ENCODE data around the gene FCRL2. TPM values are rescaled to one million over a fixed set of nuclear protein-coding genes. Genes with fewer than 3 reads are reported as not detected.
"Not testable (repeated sequence)": the region's sequence is repeated elsewhere in the genome, so short reads cannot be mapped to it uniquely, and the experiment has no call there.

FCRL2 gene
- total and polyA plus RNA-seq, 12 donors, result 0.04 to 0.17 TPM; not detected in 10

DNA sequence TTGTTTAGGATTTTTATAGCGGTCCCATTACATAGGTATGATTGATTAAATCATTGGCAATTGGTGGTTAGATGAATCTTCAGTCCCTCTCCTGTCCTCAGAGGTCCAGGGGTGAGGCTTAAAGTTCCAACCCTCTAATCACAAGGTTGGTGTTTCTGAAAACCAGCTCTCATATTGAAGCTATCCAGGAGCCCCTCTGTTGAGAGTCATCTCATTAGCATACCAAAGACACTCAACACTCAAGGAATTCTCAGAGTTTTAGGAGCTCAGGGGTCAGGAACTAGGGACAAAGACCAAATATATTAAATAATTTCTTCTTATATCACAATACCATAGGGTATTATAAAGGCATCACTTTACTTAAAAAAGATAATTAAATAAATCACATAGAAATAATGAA is 23.3 kb downstream of the FCRL2 start:
- no peak for ATAC-seq
- Histone ChIP-seq H3K27ac (no peak overlapping the region), H3K4me1 (no peaks in the 10 kb centered on the region), H3K4me3 (no peak overlapping the region), H3K36me3 (no peaks in the 10 kb centered on the region), H3K27me3 (peaks cover 0 to 2% (median 0%) of the 10 kb centered on the region in 7 donors), H3K9me3 (peaks cover 0 to 2% (median 0%) of the 10 kb centered on the region in 11 donors)
- no peak for DNase-seq
- TF ChIP-seq, protein P1, sequence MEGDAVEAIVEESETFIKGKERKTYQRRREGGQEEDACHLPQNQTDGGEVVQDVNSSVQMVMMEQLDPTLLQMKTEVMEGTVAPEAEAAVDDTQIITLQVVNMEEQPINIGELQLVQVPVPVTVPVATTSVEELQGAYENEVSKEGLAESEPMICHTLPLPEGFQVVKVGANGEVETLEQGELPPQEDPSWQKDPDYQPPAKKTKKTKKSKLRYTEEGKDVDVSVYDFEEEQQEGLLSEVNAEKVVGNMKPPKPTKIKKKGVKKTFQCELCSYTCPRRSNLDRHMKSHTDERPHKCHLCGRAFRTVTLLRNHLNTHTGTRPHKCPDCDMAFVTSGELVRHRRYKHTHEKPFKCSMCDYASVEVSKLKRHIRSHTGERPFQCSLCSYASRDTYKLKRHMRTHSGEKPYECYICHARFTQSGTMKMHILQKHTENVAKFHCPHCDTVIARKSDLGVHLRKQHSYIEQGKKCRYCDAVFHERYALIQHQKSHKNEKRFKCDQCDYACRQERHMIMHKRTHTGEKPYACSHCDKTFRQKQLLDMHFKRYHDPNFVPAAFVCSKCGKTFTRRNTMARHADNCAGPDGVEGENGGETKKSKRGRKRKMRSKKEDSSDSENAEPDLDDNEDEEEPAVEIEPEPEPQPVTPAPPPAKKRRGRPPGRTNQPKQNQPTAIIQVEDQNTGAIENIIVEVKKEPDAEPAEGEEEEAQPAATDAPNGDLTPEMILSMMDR (IDR thresholded peaks at IDR 0.05), result no peak
- 71 to 81% methylated on average over 1 of the region's 1 CpG for WGBS, 2 donors
- intact Hi-C loops (cut with DNase I), result no loop called here

DNA sequence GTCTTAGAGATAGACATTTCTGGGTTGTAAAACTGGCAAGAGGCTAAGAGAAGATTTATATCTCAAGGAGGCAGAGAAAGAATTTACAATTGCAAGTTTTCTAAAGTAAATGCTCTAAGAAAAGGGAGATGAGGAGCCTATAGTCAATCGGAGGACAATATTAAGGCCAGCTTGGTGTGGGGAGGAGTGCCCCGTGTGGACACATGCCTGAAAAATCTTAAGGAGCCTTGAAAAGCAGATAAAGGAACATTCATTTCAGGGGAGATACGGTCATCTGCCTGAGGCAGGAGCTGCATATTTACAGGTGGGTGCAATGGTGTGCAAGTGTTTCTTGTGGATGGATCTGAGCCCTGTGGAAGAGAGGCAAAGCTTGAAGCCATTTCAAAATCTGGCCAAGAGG is 25.6 kb downstream of the FCRL2 start:
- Histone ChIP-seq H3K4me1 (no peaks in the 10 kb centered on the region), H3K36me3 (no peaks in the 10 kb centered on the region), H3K27ac (no peak overlapping the region), H3K4me3 (no peak overlapping the region), H3K9me3 (no peaks in the 10 kb centered on the region), H3K27me3 (peaks cover 0 to 2% (median 0%) of the 10 kb centered on the region in 7 donors)
- ATAC-seq, result no peak
- TF ChIP-seq, protein P1 (IDR thresholded peaks at IDR 0.05), result no peak
- no peak for DNase-seq
- WGBS, 2 donors, result 48 to 50% methylated on average over 3 of the region's 3 CpGs
- intact Hi-C loops (cut with DNase I), result no loop called here

DNA sequence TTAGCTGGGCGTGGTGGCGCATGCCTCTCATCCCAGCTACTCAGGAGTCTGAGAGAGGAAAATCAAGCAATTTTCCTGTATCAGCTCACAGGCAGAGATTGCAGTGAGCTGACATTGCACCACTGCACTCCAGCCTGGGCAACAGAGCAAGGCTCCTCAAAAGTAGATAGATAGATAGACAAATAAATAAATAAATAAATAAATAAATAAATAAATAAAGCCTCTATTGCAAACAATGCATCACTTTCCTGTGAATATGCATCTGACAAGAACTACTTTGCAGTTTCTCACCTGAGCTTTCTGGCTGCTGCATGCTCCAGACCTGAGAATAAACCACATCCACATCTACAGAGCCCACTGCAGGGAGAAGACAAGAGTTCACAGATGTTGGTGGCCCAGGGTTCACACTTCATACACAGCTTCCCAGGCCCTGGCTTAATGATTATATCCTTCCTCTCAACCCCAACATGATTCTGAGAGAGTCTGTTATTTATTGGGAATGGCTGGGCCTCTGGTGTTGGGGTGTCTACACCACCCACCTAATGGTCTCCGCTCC is 28.6 kb downstream of the FCRL2 start:
- Histone ChIP-seq H3K27me3 (peaks cover 0 to 7% (median 0%) of the 10 kb centered on the region in 7 donors), H3K9me3 (no peaks in the 10 kb centered on the region), H3K27ac (no peak overlapping the region), H3K36me3 (no peaks in the 10 kb centered on the region), H3K4me1 (no peaks in the 10 kb centered on the region), H3K4me3 (no peak overlapping the region)
- WGBS, 2 donors, result 91 to 95% methylated on average over 3 of the region's 3 CpGs
- intact Hi-C loops (cut with DNase I), result no loop called here
- DNase-seq (no peak), ATAC-seq (no peak)
- TF ChIP-seq, protein P1 (IDR thresholded peaks at IDR 0.05), result no peak

DNA sequence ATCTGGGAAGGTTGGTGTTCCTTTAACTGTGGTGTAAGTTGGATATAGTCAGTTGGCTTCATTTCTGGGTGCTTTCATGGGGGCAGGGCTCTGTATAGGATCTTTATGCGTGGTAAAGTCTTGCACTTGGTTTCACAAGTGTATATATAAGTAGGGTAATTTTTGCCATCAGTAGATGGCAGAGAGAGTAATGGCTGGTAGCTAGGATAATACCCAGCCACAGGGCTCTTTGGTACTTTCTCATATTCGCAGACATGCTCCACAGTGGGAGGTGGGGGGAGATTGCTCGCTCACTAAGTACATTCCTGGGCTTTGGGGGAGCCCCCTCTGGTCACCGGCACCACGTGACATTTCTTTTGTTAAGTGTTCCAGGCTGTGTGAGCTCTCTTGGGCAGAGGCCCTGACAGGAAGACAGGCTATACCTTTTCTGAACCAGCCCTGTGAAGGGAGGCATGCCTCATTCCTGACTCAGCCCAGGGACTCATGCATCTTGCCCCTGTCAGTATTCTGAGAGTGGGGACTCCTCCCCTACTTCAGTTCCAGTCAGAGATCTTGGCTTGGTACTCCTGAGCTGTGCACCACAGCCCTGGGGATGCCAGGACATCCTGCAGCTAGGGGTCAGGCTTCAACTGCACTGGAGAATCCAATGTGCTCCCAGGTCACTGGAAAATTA is 37.6 kb downstream of the FCRL2 start:
- no peak for ATAC-seq

DNA sequence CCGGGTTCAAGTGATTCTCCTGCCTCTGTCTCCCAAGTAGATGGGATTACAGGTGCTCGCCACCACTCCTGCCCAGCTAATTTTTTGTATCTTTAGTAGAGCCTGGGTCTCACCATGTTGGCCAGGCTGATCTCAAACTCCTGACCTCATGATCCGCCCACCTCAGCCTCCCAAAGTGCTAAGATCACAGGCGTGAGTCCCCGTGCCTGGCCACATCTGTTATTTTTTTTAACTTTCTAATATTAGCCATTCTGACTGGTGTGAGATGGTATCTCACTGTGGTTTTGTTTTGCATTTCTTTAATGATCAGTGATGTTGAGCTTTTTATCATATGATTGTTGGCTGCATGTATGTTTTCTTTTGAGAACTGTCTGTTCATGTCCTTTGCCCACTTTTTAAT is 40.9 kb downstream of the FCRL2 start:
- WGBS, 2 donors, result 78 to 82% methylated on average over 5 of the region's 5 CpGs
- H3K36me3 ChIP-seq; H3K4me3 ChIP-seq; H3K27me3 ChIP-seq; H3K27ac ChIP-seq; ATAC-seq; intact Hi-C loops (cut with DNase I); DNase-seq: not testable (repeated sequence)
- H3K9me3 ChIP-seq, result peaks cover 0 to 12% (median 0%) of the 10 kb centered on the region in 11 donors
- H3K4me1 ChIP-seq, result peaks cover 0 to 12% (median 0%) of the 10 kb centered on the region in 9 donors

More for the DNA sequence above, 37.6 kb downstream of the FCRL2 start:
- peaks cover 0 to 6% (median 0%) of the 10 kb centered on the region in 9 donors for H3K4me1 ChIP-seq
- intact Hi-C loops (cut with DNase I), result no loop called here
- DNase-seq, result no peak
- WGBS, 2 donors, result 56 to 64% methylated on average over 5 of the region's 5 CpGs
- peaks cover 0 to 9% (median 0%) of the 10 kb centered on the region in 7 donors for H3K27me3 ChIP-seq
- H3K36me3 ChIP-seq, result no peaks in the 10 kb centered on the region
- H3K9me3 ChIP-seq, result peaks cover 0 to 5% (median 0%) of the 10 kb centered on the region in 11 donors
- TF ChIP-seq, protein P1 (IDR thresholded peaks at IDR 0.05), result no peak
- H3K27ac ChIP-seq, result no peak overlapping the region
- no peak overlapping the region for H3K4me3 ChIP-seq
